GM20431 (cell line): ENCODE measurements around the gene ERC2.

Experiments
- in situ Hi-C: fragments of 300-500 bp; cut with MseI, MboI; formaldehyde crosslinking; loops from one replicate; pipeline ENCODE4 v1.15.0; 2020; ENCODE audit warnings: low sequenced_read_pairs; ENCODE audit not compliant: unreplicated experiment

Gene ERC2

GRCh38 chr3:56268616-56269383 is 199.5 kb downstream of the ERC2 start:
- in situ Hi-C loops, result loop anchor here (25.0 kb wide), 1 partner anchor 1406 kb away; no protein-coding TSS in a partner anchor

- in situ Hi-C loops, result loop anchor here (25.0 kb wide), 1 partner anchor 1400 kb away; no protein-coding TSS in a partner anchor
These were observed 206.4 kb downstream of the ERC2 start for GRCh38 chr3:56261852-56262251.

- in situ Hi-C loops, result loop anchor here (25.0 kb wide), 1 partner anchor 1398 kb away; no protein-coding TSS in a partner anchor
These were observed 208.0 kb downstream of the ERC2 start for GRCh38 chr3:56260262-56260661.

GRCh38 chr3:56257826-56258225 is 210.4 kb downstream of the ERC2 start:
- in situ Hi-C loops, result loop anchor here (25.0 kb wide), 1 partner anchor 1396 kb away; no protein-coding TSS in a partner anchor

GRCh38 chr3:56254835-56255234 is 213.4 kb downstream of the ERC2 start:
- in situ Hi-C loops, result loop anchor here (25.0 kb wide), 1 partner anchor 1393 kb away; no protein-coding TSS in a partner anchor

- in situ Hi-C loops, result loop anchor here (25.0 kb wide), 1 partner anchor 1392 kb away; no protein-coding TSS in a partner anchor
These were observed 214.2 kb downstream of the ERC2 start for GRCh38 chr3:56253941-56254665.

GRCh38 chr3:56251343-56251945 is 216.8 kb downstream of the ERC2 start:
- in situ Hi-C loops, result loop anchor here (25.0 kb wide), 1 partner anchor 1389 kb away; no protein-coding TSS in a partner anchor

GRCh38 chr3:56248021-56248420 is 220.2 kb downstream of the ERC2 start:
- in situ Hi-C loops, result no loop called here

GRCh38 chr3:56238299-56238698 is 230.0 kb downstream of the ERC2 start:
- in situ Hi-C loops, result no loop called here

GRCh38 chr3:56233742-56234141 is 234.5 kb downstream of the ERC2 start:
- in situ Hi-C loops, result no loop called here

GRCh38 chr3:56229311-56229710 is 239.0 kb downstream of the ERC2 start:
- in situ Hi-C loops, result no loop called here

- in situ Hi-C loops, result no loop called here
These were observed 245.4 kb downstream of the ERC2 start for GRCh38 chr3:56222866-56223265.

GRCh38 chr3:56219894-56220805 is 248.1 kb downstream of the ERC2 start:
- in situ Hi-C loops, result no loop called here

GRCh38 chr3:56209982-56210751 is 258.1 kb downstream of the ERC2 start:
- in situ Hi-C loops, result no loop called here

- in situ Hi-C loops, result no loop called here
These were observed 260.3 kb downstream of the ERC2 start for GRCh38 chr3:56207922-56208321.

- in situ Hi-C loops, result no loop called here
These were observed 262.9 kb downstream of the ERC2 start for GRCh38 chr3:56205406-56205805.

- in situ Hi-C loops, result no loop called here
These were observed 265.3 kb downstream of the ERC2 start for GRCh38 chr3:56202997-56203396.

- in situ Hi-C loops, result no loop called here
These were observed 266.9 kb downstream of the ERC2 start for GRCh38 chr3:56201407-56201806.

GRCh38 chr3:56200251-56200650 is 268.0 kb downstream of the ERC2 start:
- in situ Hi-C loops, result no loop called here
